ENCODE data around the gene ZFHX3.

- TF ChIP-seq CTCF (IDR thresholded peaks at IDR 0.05) = no peak
- no peak for TF ChIP-seq EZH2 (IDR thresholded peaks at IDR 0.05; ENCODE audit: borderline replicate concordance, insufficient read depth, low read depth, low read length, poor library complexity, severe bottlenecking)
Observed at GRCh38 chr16:72957303-72958277, 90.3 kb downstream of the ZFHX3 start.

Data from B cell (primary cell).